ENCODE data around the gene FTSJ1. TPM values are rescaled to one million over a fixed set of nuclear protein-coding genes. Genes with fewer than 3 reads are reported as not detected.

FTSJ1 gene
- total RNA-seq, 1 experiment from 2014 or later, result 53.9 TPM

GRCh38 chrX:48491809-48492208, 15.8 kb downstream of the FTSJ1 start (continued):
- no peak for TF ChIP-seq E2F4 (CRISPR knock-in tag; IDR thresholded peaks at IDR 0.05; ENCODE audit: borderline replicate concordance, low read depth)

GRCh38 chrX:48492293-48492910, 16.4 kb downstream of the FTSJ1 start:
- H3K9me3 Mint-ChIP-seq, result no peaks in the 10 kb centered on the region
- no peak overlapping the region for H3K4me3 Mint-ChIP-seq
- ATAC-seq, result no peak
- no peak for DNase-seq (ENCODE audit: low spot score)
- ChIA-PET POLR2A (no interaction called here), CTCF (interaction anchor here (2.6 kb wide), 1 partner anchor 409 kb away, joined by 35 read pairs; no protein-coding TSS in a partner anchor)
- H3K36me3 Mint-ChIP-seq, result no peaks in the 10 kb centered on the region
- H3K27ac Mint-ChIP-seq, result 0 out of 2 replicates have a peak overlapping the region, but pooled peaks have one; percentile 36
- H3K27me3 Mint-ChIP-seq (ENCODE audit: low read depth), result no peaks in the 10 kb centered on the region
- no peak for TF ChIP-seq ATF6 (CRISPR knock-in tag; IDR thresholded peaks at IDR 0.05)
- TF ChIP-seq FOXJ3 (CRISPR knock-in tag; IDR thresholded peaks at IDR 0.05; ENCODE audit: borderline replicate concordance), result no peak
- no peak for TF ChIP-seq MXD4 (CRISPR knock-in tag; IDR thresholded peaks at IDR 0.05; ENCODE audit: borderline replicate concordance)
- TF ChIP-seq MYBL2 (CRISPR knock-in tag; IDR thresholded peaks at IDR 0.05), result no peak
- no peak for TF ChIP-seq EMX1 (CRISPR knock-in tag; IDR thresholded peaks at IDR 0.05)
- TF ChIP-seq ETV6 (CRISPR knock-in tag; IDR thresholded peaks at IDR 0.05), result no peak
- TF ChIP-seq CREB1 (CRISPR knock-in tag; IDR thresholded peaks at IDR 0.05), result no peak
- TF ChIP-seq ATF2 (CRISPR knock-in tag; IDR thresholded peaks at IDR 0.05; ENCODE audit: borderline replicate concordance, low read depth), result no peak
- no peaks in the 10 kb centered on the region for H3K4me1 Mint-ChIP-seq

- Mint-ChIP-seq H3K27ac (no peak overlapping the region), H3K27me3 (ENCODE audit: low read depth) (no peaks in the 10 kb centered on the region), H3K4me1 (no peaks in the 10 kb centered on the region), H3K4me3 (no peak overlapping the region), H3K36me3 (no peaks in the 10 kb centered on the region), H3K9me3 (no peaks in the 10 kb centered on the region)
- TF ChIP-seq PRRX2 (CRISPR knock-in tag; IDR thresholded peaks at IDR 0.05), result no peak
- DNase-seq (ENCODE audit: low spot score) (peak; percentile 57), ATAC-seq (peak; percentile 93)
- POLR2A ChIA-PET, result no interaction called here
- CTCF ChIA-PET, result interaction anchor here (0.7 to 2.6 kb wide), 9 partner anchors 10 to 467 kb away, joined by 3 to 35 read pairs (median 5); partner anchors contain the start of genes SLC38A5 and TBC1D25
These were observed 17.9 kb downstream of the FTSJ1 start for GRCh38 chrX:48493890-48494364.

GRCh38 chrX:48496660-48497059, 20.7 kb downstream of the FTSJ1 start:
- Mint-ChIP-seq H3K27ac (no peak overlapping the region), H3K27me3 (ENCODE audit: low read depth) (no peaks in the 10 kb centered on the region), H3K4me1 (no peaks in the 10 kb centered on the region), H3K36me3 (no peaks in the 10 kb centered on the region), H3K4me3 (no peak overlapping the region), H3K9me3 (no peaks in the 10 kb centered on the region)
- ATAC-seq (no peak), DNase-seq (ENCODE audit: low spot score) (no peak)
- CTCF ChIA-PET, result no interaction called here
- POLR2A ChIA-PET, result no interaction called here
- no peak for TF ChIP-seq CREB1 (CRISPR knock-in tag; IDR thresholded peaks at IDR 0.05)
- no peak for TF ChIP-seq FOXP4 (CRISPR knock-in tag; IDR thresholded peaks at IDR 0.05)
- TF ChIP-seq MLX (CRISPR knock-in tag; IDR thresholded peaks at IDR 0.05), result no peak
- no peak for TF ChIP-seq JUN (CRISPR knock-in tag; IDR thresholded peaks at IDR 0.05)
- no peak for TF ChIP-seq E2F1 (CRISPR knock-in tag; IDR thresholded peaks at IDR 0.05)
- no peak for TF ChIP-seq FOXP1 (CRISPR knock-in tag; IDR thresholded peaks at IDR 0.05; ENCODE audit: borderline replicate concordance)
- no peak for TF ChIP-seq SMAD4 (CRISPR knock-in tag; IDR thresholded peaks at IDR 0.05)

All from WTC11 (cell line).